Keratinocyte (primary cell): Measurements from ENCODE around the gene HAAO. TPM values are rescaled to one million over a fixed set of nuclear protein-coding genes. Genes with fewer than 3 reads are reported as not detected.

Experiments
- DNase-seq: peaks from one replicate; pipeline ENCODE4 v3.0.0-alpha.2; 2011; ENCODE audit warnings: low read depth, missing footprints, low spot score
- FAIRE-seq: peaks from 2 replicates; lab custom pipeline; 2011; peaks lifted over from hg19 to GRCh38; lab: Jason Lieb, UNC
- H2AFZ ChIP-seq: 2 replicates; pipeline ENCODE4 v1.6.0; 2012; ENCODE audit warnings: low read length, control low read depth, inconsistent platforms; ENCODE audit not compliant: control insufficient read depth
- H3K27ac ChIP-seq: 2 replicates; pipeline ENCODE4 v1.5.1; 2011; ENCODE audit warnings: low read length; ENCODE audit not compliant: control insufficient read depth, insufficient read depth
- H3K27me3 ChIP-seq: 3 replicates; pipeline ENCODE4 v1.6.0; 2011; ENCODE audit warnings: low read length; ENCODE audit not compliant: control insufficient read depth, insufficient read depth; ENCODE audit errors: extremely low read depth
- H3K36me3 ChIP-seq, 2 experiments: 2 replicates in 1 of 2; 3 replicates in 1 of 2; pipeline ENCODE4 v1.5.1; 2011; ENCODE audit warnings: low read length in 2 of 2, mild to moderate bottlenecking in 1 of 2; ENCODE audit not compliant: control insufficient read depth in 2 of 2, insufficient read depth in 2 of 2; ENCODE audit errors: extremely low read depth in 1 of 2
- H3K4me1 ChIP-seq: 3 replicates; pipeline ENCODE4 v1.5.1; 2011; ENCODE audit warnings: low read length; ENCODE audit not compliant: control insufficient read depth, insufficient read depth; ENCODE audit errors: extremely low read depth
- H3K4me2 ChIP-seq: 3 replicates; pipeline ENCODE4 v1.6.0; 2011; ENCODE audit warnings: low read depth, low read length; ENCODE audit not compliant: control insufficient read depth, insufficient read depth; ENCODE audit errors: extremely low read depth
- H3K4me3 ChIP-seq, 3 experiments: fragments of 200-600 bp in 1 of 3; sonication (generic) in 1 of 3; 2 replicates in 2 of 3; 3 replicates in 1 of 3; pipeline ENCODE4 v1.5.1; 2011 to 2016; ENCODE audit warnings: low read length in 3 of 3, mild to moderate bottlenecking in 3 of 3, control low read depth in 2 of 3, inconsistent platforms in 1 of 3, low read depth in 1 of 3, mixed read lengths in 1 of 3, mixed run types in 1 of 3, moderate library complexity in 1 of 3; ENCODE audit not compliant: control insufficient read depth in 2 of 3, insufficient read depth in 2 of 3; ENCODE audit errors: extremely low read depth in 1 of 3
- H3K79me2 ChIP-seq: 2 replicates; pipeline ENCODE4 v1.6.0; 2012; ENCODE audit warnings: low read length; ENCODE audit not compliant: control insufficient read depth, insufficient read depth
- H3K9ac ChIP-seq: 3 replicates; pipeline ENCODE4 v1.6.0; 2011; ENCODE audit warnings: low read length; ENCODE audit not compliant: control insufficient read depth, insufficient read depth; ENCODE audit errors: extremely low read depth
- H3K9me1 ChIP-seq: 3 replicates; pipeline ENCODE4 v1.6.0; 2011; ENCODE audit warnings: low read length; ENCODE audit not compliant: control insufficient read depth, insufficient read depth; ENCODE audit errors: extremely low read depth
- H3K9me3 ChIP-seq: 2 replicates; pipeline ENCODE4 v1.5.1; 2012; ENCODE audit warnings: low read depth, low read length; ENCODE audit not compliant: control insufficient read depth
- H4K20me1 ChIP-seq: 3 replicates; pipeline ENCODE4 v1.6.0; 2011; ENCODE audit warnings: low read length; ENCODE audit not compliant: control insufficient read depth, insufficient read depth; ENCODE audit errors: extremely low read depth
- CTCF ChIP-seq, 3 experiments: IDR thresholded peaks in 1 of 3; conservative IDR thresholded peaks in 1 of 3; optimal IDR thresholded peaks in 1 of 3; 2 replicates in 2 of 3; 3 replicates in 1 of 3; pipeline versions ENCODE3 to v1.5.1; 2011; ENCODE audit warnings: low read length in 3 of 3, mild to moderate bottlenecking in 3 of 3, moderate library complexity in 2 of 3, control low read depth in 1 of 3, inconsistent platforms in 1 of 3; ENCODE audit not compliant: insufficient read depth in 2 of 3; ENCODE audit errors: extremely low read depth in 1 of 3
- EZH2 ChIP-seq: IDR thresholded peaks from one replicate; pipeline ENCODE4 v1.6.1; 2012; ENCODE audit warnings: inconsistent platforms, mild to moderate bottlenecking, low read length, moderate library complexity
- dilution Hi-C: fragments of 300-500 bp; cut with MboI; formaldehyde crosslinking; loops from one replicate; pipeline ENCODE4 v1.7.0; 2020; ENCODE audit warnings: low sequenced_read_pairs; ENCODE audit not compliant: extremely low pct_ligation_motif_present
- polyA plus RNA-seq, 5 experiments: library from polyadenylated mRNA; depleted of rRNA in 3 of 5; stranded (reverse) in 3 of 5; stranded (forward) in 1 of 5; unstranded in 1 of 5; fragments of >200 nt; gene quantifications; 1 replicate in 1 of 5; 2 replicates in 3 of 5; 3 replicates in 1 of 5; pipeline versions ENCODE4 v1.2.1 to v1.2.3, GENCODE V29; 2011 to 2012; ENCODE audit warnings: missing spikeins in 2 of 5, low read depth in 1 of 5, low replicate concordance in 1 of 5

HAAO gene
- polyA plus RNA-seq, 1 donor (not counting 4 experiments of a cell fraction or from before 2014, with no cell fraction given): 0.08 TPM

GRCh38 chr2:42754021-42754775 lies 38.2 kb downstream of the HAAO start:
- DNase-seq (no peak), FAIRE-seq (no peak)
- Histone ChIP-seq H3K27me3 (no peaks in the 10 kb centered on the region), H3K79me2 (no peaks in the 10 kb centered on the region), H3K27ac (no peak overlapping the region), H4K20me1 (no peaks in the 10 kb centered on the region), H3K9me1 (no peaks in the 10 kb centered on the region), H3K4me2 (no peak overlapping the region), H3K9ac (no peak overlapping the region), H3K9me3 (no peaks in the 10 kb centered on the region), H3K4me1 (no peaks in the 10 kb centered on the region), H2AFZ (no peak overlapping the region), H3K4me3 (no peak overlapping the region), H3K36me3 (peaks cover 0 to 2% of the 10 kb centered on the region in 2 experiments)
- TF ChIP-seq CTCF (optimal IDR thresholded peaks at IDR 0.05 in 1 of 3, IDR thresholded peaks at IDR 0.05 in 1 of 3, conservative IDR thresholded peaks at IDR 0.05 in 1 of 3; ENCODE audit: extremely low read depth in 1 of 3, insufficient read depth in 2 of 3, low read length in 3 of 3): no peak
- TF ChIP-seq EZH2: no peak
- dilution Hi-C loops: no loop called here

- no peak overlapping the region for H2AFZ ChIP-seq
- no peak overlapping the region for H3K9ac ChIP-seq
- H3K9me3 ChIP-seq: no peaks in the 10 kb centered on the region
- no peaks in the 10 kb centered on the region for H3K4me1 ChIP-seq
- no peak for FAIRE-seq
- H4K20me1 ChIP-seq: no peaks in the 10 kb centered on the region
- dilution Hi-C loops: no loop called here
- H3K27ac ChIP-seq: no peak overlapping the region
- no peak overlapping the region for H3K4me3 ChIP-seq
- TF ChIP-seq EZH2 (no peak), CTCF (optimal IDR thresholded peaks at IDR 0.05 in 1 of 3, IDR thresholded peaks at IDR 0.05 in 1 of 3, conservative IDR thresholded peaks at IDR 0.05 in 1 of 3; ENCODE audit: extremely low read depth in 1 of 3, insufficient read depth in 2 of 3, low read length in 3 of 3) (no peak)
- H3K79me2 ChIP-seq: no peaks in the 10 kb centered on the region
- DNase-seq: no peak
- no peak overlapping the region for H3K4me2 ChIP-seq
- H3K27me3 ChIP-seq: no peaks in the 10 kb centered on the region
- peaks cover 0 to 2% of the 10 kb centered on the region in 2 experiments for H3K36me3 ChIP-seq
- no peaks in the 10 kb centered on the region for H3K9me1 ChIP-seq
These were observed 39.3 kb downstream of the HAAO start for GRCh38 chr2:42752816-42753813.
